Keratinocyte (primary cell): ENCODE data around the gene TUBB2A.

Experiments used
- CTCF ChIP-seq, 3 experiments: IDR thresholded peaks in 1 of 3; conservative IDR thresholded peaks in 1 of 3; optimal IDR thresholded peaks in 1 of 3; 2 replicates in 2 of 3; 3 replicates in 1 of 3; pipeline versions ENCODE3 to v1.5.1; 2011; ENCODE audit warnings: low read length in 3 of 3, mild to moderate bottlenecking in 3 of 3, moderate library complexity in 2 of 3, control low read depth in 1 of 3, inconsistent platforms in 1 of 3; ENCODE audit not compliant: insufficient read depth in 2 of 3; ENCODE audit errors: extremely low read depth in 1 of 3
- EZH2 ChIP-seq: IDR thresholded peaks from one replicate; pipeline ENCODE4 v1.6.1; 2012; ENCODE audit warnings: inconsistent platforms, mild to moderate bottlenecking, low read length, moderate library complexity

DNA sequence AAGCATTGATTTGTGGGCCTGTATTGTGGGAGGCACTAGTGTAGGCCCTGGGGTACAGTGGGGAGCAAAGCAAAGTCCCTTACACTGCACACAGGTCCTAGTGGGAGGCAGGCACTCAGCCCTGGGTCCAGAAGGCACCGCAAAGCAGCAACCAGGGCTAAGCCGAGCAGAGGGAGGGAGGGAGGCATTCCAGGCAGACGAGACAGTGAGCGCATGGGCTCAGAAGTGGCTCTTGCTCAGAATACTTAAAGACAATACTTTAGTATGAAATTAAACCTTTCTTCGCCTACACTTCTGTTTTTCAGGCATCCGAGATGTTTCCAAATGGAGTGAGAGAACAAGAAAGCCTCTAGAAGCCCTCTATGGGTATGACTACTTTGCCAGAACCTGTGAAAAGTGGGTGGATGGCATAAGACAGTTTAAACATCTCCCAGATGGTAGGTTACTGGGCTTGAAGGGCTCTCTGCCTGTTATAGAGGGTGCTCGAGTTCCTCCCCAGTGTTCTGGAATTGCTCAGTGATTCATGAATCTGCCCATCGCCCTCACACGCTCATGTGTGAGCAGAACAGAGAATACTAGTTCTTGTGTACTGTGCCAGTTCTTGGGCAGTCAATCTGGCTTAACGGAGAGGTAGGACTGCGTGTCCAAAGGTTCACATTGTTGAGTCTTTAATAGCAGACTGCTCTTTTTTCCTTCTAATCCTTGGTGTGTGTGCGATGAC lies 20.1 kb downstream of the TUBB2A start:
- TF ChIP-seq CTCF (optimal IDR thresholded peaks at IDR 0.05 in 1 of 3, IDR thresholded peaks at IDR 0.05 in 1 of 3, conservative IDR thresholded peaks at IDR 0.05 in 1 of 3; ENCODE audit: extremely low read depth in 1 of 3, insufficient read depth in 2 of 3, low read length in 3 of 3) (no peak), EZH2 (no peak)
